H4 (cell line): ENCODE measurements around the gene HEATR5A. TPM values are rescaled to one million over a fixed set of nuclear protein-coding genes. Genes with fewer than 3 reads are reported as not detected.
"Not testable (repeated sequence)": the region's sequence is repeated elsewhere in the genome, so short reads cannot be mapped to it uniquely, and the experiment has no call there.

ENCODE experiments used
- DNase-seq: peaks from one replicate; pipeline ENCODE4 v3.0.0-alpha.2; 2015; ENCODE audit warnings: low spot score
- total RNA-seq: library from RNA; depleted of rRNA; stranded (reverse); fragments of >200 nt; shearing (Covaris generic); gene quantifications from 2 replicates; pipeline ENCODE4 v1.2.3, GENCODE V29; 2014

Gene HEATR5A
- total RNA-seq, 1 experiment from 2014 or later, result 20.1 TPM

- DNase-seq, result no peak
Observed at GRCh38 chr14:31389946-31390345, 30.4 kb downstream of the HEATR5A start.

- no peak for DNase-seq
Observed at GRCh38 chr14:31388687-31389413, 31.5 kb downstream of the HEATR5A start.

- no peak for DNase-seq
Observed at GRCh38 chr14:31387091-31387490, 33.3 kb downstream of the HEATR5A start.

GRCh38 chr14:31386271-31386670 lies 34.1 kb downstream of the HEATR5A start:
- DNase-seq, result no peak

GRCh38 chr14:31382221-31382620 lies 38.1 kb downstream of the HEATR5A start:
- no peak for DNase-seq

- no peak for DNase-seq
Observed at GRCh38 chr14:31380106-31380505, 40.2 kb downstream of the HEATR5A start.

GRCh38 chr14:31379125-31379947 lies 41.0 kb downstream of the HEATR5A start:
- DNase-seq, result not testable (repeated sequence)

GRCh38 chr14:31377433-31377832 lies 42.9 kb downstream of the HEATR5A start:
- no peak for DNase-seq

GRCh38 chr14:31371646-31372045 lies 48.7 kb downstream of the HEATR5A start:
- DNase-seq, result no peak

GRCh38 chr14:31363331-31364073 lies 56.8 kb downstream of the HEATR5A start:
- DNase-seq, result no peak

- DNase-seq, result no peak
Observed at GRCh38 chr14:31362746-31363145, 57.6 kb downstream of the HEATR5A start.

GRCh38 chr14:31361761-31362160 lies 58.6 kb downstream of the HEATR5A start:
- DNase-seq, result not testable (repeated sequence)

- DNase-seq, result no peak
Observed at GRCh38 chr14:31360919-31361662, 59.3 kb downstream of the HEATR5A start.

- DNase-seq, result no peak
Observed at GRCh38 chr14:31357279-31357678, 63.1 kb downstream of the HEATR5A start.

- no peak for DNase-seq
Observed at GRCh38 chr14:31346097-31346496, 74.3 kb downstream of the HEATR5A start.

- no peak for DNase-seq
Observed at GRCh38 chr14:31341280-31341679, 79.1 kb downstream of the HEATR5A start.

- no peak for DNase-seq
Observed at GRCh38 chr14:31340297-31341063, 79.9 kb downstream of the HEATR5A start.

- no peak for DNase-seq
Observed at GRCh38 chr14:31339743-31340142, 80.6 kb downstream of the HEATR5A start.

GRCh38 chr14:31337331-31337730 lies 83.0 kb downstream of the HEATR5A start:
- no peak for DNase-seq

GRCh38 chr14:31336646-31337045 lies 83.7 kb downstream of the HEATR5A start:
- no peak for DNase-seq

- not testable (repeated sequence) for DNase-seq
Observed at GRCh38 chr14:31331395-31331794, 89.0 kb downstream of the HEATR5A start.
